HUES48 (cell line): ENCODE measurements around the gene CKLF.

ENCODE experiments used
- H3K27ac ChIP-seq: one replicate; pipeline ENCODE4 v1.7.0; 2013; ENCODE audit warnings: low read depth, low read length, inconsistent platforms
- H3K27me3 ChIP-seq: 2 replicates; pipeline ENCODE4 v1.6.1; 2013; ENCODE audit warnings: mild to moderate bottlenecking, low read length; ENCODE audit not compliant: control insufficient read depth, insufficient read depth
- H3K36me3 ChIP-seq: 2 replicates; pipeline ENCODE4 v1.6.1; 2013; ENCODE audit warnings: low read length; ENCODE audit not compliant: control insufficient read depth, insufficient read depth
- H3K4me1 ChIP-seq: 2 replicates; pipeline ENCODE4 v1.6.1; 2013; ENCODE audit warnings: mild to moderate bottlenecking, low read length; ENCODE audit not compliant: control insufficient read depth, insufficient read depth
- H3K4me3 ChIP-seq: 2 replicates; pipeline ENCODE4 v1.5.1; 2013; ENCODE audit warnings: mild to moderate bottlenecking, low read depth, low read length
- H3K9ac ChIP-seq: 2 replicates; pipeline ENCODE4 v1.6.1; 2013; ENCODE audit warnings: mild to moderate bottlenecking, low read depth, low read length, moderate library complexity
- H3K9me3 ChIP-seq: 2 replicates; pipeline ENCODE4 v1.6.1; 2013; ENCODE audit warnings: low read length; ENCODE audit not compliant: control insufficient read depth, insufficient read depth

The CKLF gene

GRCh38 chr16:66612422-66612821, 60.0 kb downstream of the CKLF start:
- Histone ChIP-seq H3K9me3 (no peaks in the 10 kb centered on the region), H3K27ac (no peak overlapping the region), H3K27me3 (no peaks in the 10 kb centered on the region), H3K36me3 (peaks cover 56% of the 10 kb centered on the region), H3K4me1 (peaks cover 30% of the 10 kb centered on the region), H3K9ac (no peak overlapping the region), H3K4me3 (no peak overlapping the region)

GRCh38 chr16:66614161-66614802, 61.9 kb downstream of the CKLF start:
- H3K9ac ChIP-seq = no peak overlapping the region
- peaks cover 29% of the 10 kb centered on the region for H3K4me1 ChIP-seq
- no peak overlapping the region for H3K4me3 ChIP-seq
- H3K27ac ChIP-seq = no peak overlapping the region
- H3K9me3 ChIP-seq = no peaks in the 10 kb centered on the region
- H3K36me3 ChIP-seq = peaks cover 64% of the 10 kb centered on the region
- H3K27me3 ChIP-seq = no peaks in the 10 kb centered on the region
